C4-2B (cell line): Measurements from ENCODE around the gene ADCY9.

Experiments
- CTCF ChIP-seq: fragments of 450-650 bp; conservative IDR thresholded peaks from 2 replicates; pipeline ENCODE4 v1.5.1; 2017; ENCODE audit warnings: mild to moderate bottlenecking
- ZFX ChIP-seq: fragments of 450-650 bp; IDR thresholded peaks from 2 replicates; pipeline ENCODE4 v1.6.1; 2017

- TF ChIP-seq CTCF (no peak), ZFX (no peak)
Measured at GRCh38 chr16:4051591-4051990, 64.7 kb downstream of the ADCY9 start.
